Renal pelvis (tissue), 4 donors: ENCODE data around the gene PCCA. TPM values are rescaled to one million over a fixed set of nuclear protein-coding genes. Genes with fewer than 3 reads are reported as not detected.
"Not testable (repeated sequence)": the region's sequence is repeated elsewhere in the genome, so short reads cannot be mapped to it uniquely, and the experiment has no call there.

Experiments
- DNase-seq: peaks from one replicate; pipeline ENCODE4 v3.0.0-alpha.2; 2013
- polyA plus RNA-seq, 3 donors: library from polyadenylated mRNA; unstranded; fragments of 120-200 nt; gene quantifications; one replicate each; pipeline ENCODE4 v1.2.1, GENCODE V29; 2013; ENCODE audit not compliant: insufficient read length in 3 of 3

PCCA gene
- polyA plus RNA-seq, 3 donors, result 49.0 to 53.6 (median 51.0) TPM

DNA sequence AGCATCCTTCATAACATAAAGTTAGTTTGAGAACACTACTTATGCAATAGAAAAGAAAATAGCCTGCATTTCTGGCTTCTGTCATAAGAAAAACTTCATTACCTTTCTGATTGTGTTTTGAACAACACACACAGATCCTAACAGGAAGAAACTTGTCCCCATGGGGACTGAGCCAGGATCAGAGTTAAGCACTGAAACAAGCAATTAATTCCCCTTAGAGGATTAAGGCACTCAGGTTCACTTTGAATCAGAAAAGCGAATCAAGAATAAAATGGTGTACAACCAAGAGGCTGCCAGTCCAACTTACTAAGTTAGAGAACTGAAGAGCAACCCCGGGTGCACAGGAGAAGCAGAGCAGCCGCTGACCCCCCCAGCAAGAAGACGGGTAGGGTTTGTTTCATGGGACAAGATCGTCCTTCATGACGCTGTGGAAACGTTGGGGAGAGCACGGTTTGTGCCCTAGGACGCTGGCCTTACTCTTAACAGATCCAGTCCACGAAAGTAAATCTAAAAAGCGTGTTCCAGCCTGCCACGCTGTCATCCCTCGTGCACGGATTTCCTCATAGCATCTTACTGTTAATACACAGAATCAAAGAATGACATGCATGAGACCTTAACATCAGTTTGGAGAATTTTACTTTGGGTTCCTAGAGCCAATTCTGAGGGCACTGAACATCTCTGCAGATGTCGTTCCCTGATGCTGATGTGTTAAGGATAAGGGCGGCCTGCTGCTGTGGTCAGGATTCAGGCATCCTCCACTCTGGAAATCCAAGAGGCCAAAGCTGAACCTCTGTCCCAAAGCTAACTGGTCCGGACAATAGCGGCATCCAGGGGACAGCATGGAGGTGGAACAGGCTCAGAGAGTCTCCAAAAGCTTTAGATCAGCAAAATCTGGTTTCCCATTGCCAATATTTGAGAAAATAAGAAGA lies 453.3 kb downstream of the PCCA start:
- DNase-seq, result no peak

DNA sequence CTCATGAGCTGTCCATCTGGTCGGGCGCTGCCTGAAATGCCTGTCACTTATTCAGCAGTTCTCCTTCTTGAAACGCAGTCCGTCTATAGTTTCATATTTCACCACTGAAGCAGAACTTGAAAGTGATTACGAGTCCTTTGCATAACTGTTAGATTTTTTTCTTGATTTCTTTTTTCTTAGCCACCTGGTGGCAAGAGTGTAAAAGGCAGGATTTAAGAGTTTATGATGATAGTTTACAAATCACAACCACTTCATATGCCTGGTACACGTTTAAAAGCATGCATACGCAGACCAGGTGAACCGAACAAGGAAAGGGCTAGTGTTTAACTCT lies 453.9 kb downstream of the PCCA start:
- peak; percentile 33 for DNase-seq

- DNase-seq, result peak; percentile 39
Observed at GRCh38 chr13:100543872-100544602, 455.1 kb downstream of the PCCA start.

DNA sequence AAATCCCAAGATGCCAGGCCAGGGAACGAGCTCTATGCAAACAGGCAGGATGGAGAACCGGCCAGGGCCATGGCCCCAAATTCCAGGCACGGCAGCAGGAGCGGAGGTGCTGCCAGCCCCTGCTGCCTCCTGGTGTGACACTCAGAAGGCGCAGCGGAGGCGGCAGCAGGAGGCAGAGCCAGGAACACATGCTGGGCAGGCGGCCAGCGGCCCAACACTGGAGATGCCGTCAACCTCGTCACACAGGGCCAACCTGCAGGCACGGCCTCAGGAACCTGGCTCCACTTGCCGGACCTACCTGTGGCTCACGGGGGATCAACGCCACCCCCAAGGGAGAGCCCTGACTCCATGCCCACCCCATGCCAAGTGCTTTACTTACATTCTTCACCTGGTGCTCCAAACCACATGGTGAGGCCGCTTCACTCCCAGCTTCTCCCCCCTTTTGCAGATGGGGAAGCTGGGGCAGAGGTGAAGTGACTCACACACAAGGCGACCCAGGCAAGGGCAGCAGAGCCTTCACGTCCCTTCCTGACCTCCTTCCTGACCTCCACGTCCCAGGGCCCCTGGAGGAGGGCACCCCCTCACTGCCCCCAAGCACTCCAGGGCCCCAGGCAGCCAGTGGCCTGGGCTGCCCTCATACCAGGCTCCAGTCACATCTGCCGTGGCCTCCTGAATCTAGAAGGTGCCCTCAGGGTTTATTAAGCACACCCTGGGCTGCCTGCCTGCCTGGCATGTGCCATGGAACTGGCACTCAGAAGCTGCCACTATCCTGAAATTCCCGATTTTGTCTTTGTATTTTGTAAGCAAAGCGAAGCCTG lies 456.2 kb downstream of the PCCA start:
- DNase-seq, result no peak

DNA sequence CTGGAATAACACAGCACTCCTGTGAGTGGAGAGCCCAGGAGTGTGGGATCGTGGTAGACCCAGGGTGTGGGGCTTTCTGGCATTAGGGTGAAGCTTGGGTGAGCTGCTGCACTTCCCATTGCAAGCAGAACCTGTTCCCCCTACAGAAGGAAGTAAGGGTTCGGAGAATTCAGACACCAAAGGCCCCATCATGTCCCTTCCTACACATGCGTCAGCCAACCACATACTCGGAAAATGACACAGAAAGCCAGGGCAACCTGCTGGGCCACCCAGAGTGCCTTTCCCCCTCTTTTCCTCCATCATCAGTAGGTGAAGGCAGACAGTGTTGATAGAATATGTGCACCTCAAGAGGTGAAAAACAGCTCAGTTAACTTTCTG lies 456.8 kb downstream of the PCCA start:
- no peak for DNase-seq

DNA sequence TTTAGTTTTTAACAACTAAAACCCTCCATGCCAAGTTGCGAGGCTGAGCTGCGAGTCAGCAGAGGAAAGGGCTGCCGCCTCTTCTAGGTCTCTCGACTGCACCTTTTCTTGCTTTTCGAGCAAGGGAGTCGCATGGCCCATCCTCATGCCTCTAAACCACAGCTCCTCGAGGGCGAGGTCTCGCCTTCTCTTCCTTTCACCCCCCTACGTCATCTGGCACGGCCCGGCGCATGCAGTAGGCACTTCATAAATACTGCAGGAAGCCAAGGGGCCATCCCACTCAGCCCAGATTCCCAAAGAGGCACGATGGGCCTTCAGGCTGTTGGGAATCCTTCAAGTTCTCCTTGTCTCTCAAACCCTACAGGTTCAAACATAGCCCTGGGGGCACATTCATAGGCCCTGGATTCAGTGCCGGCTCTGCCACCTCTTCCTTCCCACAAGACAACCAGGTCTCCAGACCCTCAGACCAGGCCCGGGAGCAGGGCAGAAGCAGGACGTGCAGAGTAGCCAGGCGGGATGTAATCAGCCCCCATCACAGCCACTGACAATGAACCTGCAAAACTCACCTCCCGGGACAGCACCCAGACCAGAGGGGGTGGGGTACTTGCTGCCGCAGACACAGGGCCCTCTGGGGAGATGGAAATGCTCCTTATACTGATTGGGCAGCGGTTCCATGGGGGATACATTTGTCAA lies 458.0 kb downstream of the PCCA start:
- DNase-seq, result no peak

GRCh38 chr13:100547791-100548201 lies 458.9 kb downstream of the PCCA start:
- DNase-seq, result no peak

DNA sequence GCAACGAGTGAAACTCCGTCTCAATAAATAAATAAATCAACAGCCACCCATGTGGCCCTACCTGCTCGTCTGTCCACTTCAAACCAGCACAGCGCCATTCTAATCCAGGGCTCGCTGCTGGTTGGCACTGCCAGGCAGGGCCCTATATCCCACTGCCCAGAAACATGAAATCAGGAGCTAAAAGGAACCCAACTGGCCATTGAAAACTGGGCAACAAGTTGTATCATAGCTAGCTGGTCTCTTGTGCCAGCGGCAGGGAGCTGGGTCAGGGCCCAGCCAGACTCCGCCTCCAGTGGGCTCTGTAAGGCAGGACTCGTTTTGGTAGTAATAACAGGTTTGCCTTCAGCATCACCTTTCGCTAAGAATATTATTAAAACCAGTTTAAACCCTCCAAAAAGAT lies 460.4 kb downstream of the PCCA start:
- no peak for DNase-seq

DNA sequence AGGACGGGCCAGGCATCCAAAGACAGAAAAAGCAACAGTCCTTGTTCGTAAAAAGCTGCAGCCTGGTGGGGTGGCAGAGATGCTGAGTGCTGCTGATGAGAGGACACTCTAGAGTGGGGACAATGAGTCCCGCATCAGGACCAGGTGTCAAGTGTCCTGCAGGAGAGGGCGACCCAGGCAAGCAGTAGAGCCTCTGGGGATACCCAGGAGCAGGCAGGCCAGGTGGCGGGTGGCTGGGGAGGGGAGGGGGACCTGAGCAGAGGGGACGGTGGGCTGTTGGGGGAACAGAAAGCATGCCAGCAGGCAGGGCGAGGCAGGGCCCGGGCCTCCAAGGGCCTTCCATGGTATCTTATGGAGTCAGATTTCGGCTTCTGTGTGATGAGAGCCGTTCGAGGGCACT lies 463.9 kb downstream of the PCCA start:
- no peak for DNase-seq

DNA sequence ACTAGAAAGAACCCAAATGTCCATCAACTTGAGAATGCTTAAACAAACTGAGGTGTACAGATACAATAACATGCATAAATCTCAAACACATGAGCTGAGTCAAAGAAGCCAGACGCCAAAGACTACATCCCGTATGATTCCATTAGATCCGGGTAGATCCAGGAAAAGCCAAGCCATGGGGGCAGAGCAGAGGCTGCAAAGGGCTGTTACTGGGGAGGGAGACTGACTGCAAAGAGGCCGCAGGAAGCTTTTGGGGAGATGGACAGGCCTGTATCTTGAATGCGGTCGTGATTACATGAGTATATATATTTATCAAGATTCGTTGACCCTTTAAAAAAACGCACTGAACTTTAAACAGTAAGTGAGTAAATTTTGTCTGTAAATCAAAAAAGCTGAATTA lies 471.0 kb downstream of the PCCA start:
- DNase-seq, result no peak

DNA sequence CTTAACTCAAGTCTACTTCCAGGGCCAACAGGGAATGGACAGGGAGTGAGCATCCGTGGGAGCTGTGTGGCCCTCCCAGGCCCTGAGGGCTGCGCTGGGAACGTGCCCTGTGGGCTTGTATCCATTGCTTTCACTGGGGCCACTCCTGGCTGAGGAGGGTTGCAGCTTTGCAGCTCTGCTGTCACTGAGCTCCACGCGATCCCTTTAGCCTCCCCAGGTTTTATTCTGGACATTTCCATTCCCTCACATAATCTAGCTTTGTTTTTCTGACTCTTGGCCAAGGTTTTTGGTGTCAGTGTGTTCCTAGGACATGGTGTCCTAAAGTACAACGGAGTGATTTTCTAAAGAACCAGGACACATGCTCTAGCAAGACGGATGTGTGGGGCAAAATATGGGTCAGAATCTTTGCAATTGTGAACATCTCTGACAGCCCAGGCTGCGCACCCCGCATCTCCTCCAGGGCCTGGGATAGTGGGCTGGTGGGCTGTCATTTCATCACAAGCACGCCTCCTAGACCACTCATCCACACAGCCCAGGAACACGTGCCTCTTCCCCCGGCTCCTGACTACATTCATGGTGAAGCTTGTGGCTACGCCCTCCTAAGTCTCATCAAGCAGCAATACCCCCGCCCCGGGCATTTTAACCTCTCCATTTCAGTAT lies 471.7 kb downstream of the PCCA start:
- no peak for DNase-seq

DNA sequence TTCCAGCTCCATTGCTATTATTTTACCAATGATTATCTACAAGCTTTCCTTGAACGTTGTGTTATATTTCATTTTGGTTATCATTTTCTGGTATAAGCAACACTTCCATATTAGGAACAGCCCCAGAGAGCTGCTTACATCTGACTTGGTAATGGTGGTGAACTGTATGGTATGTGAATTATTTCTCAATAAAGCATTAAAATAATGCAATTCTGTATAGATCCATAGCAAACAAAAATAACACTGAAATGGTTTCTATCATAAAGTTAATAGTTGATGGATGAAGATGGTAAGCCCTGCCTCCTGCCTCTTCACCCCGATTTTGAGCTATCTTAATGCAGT lies 472.2 kb downstream of the PCCA start:
- DNase-seq, result no peak

DNA sequence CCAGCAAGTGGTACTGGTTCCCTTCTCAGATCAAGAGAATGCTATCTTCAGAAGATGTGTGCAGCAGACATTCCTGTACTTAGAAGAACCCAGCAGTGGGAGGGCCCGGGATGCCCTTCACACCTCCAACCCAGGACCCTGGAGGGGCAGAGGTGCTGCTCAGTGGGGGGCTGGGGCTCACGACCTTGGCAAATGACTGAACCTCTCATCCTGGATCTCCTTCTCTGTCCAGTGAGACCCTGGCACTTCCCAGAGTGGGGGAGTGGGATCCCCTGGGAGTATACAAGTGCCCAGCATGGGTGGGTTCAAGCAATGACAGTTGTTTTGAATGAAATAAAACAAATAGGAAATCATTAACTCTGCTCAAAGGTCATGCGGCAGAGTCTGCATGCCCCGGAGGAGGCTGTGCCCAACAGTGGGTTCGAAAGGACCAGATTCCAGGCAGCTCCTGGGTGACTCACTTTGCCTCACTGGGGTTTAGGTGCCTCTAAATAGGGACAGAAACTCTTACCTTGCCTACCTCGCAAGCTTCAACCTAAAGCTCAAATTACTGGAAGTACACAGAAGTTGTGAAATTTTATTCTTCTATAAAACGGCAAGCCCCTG lies 472.8 kb downstream of the PCCA start:
- DNase-seq, result no peak

DNA sequence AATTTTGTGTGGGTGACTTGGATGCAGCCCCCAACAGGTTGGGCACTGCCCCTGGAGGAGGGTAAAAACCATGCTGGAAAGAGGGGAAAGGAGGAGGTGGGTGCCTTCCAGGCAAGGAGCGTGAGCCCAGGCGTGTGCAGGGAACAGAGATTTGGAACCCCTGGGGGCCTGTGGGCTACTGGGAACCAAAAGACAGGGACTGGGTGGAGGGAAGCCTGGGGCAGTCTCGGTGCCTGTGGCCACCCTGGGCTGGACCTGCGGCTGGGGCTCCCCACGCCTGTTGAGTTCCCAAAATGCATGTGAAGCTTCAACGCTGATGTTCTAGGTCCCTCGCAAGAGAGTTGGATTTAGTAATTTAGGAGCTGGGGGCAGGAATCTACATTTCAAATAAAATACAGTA lies 474.9 kb downstream of the PCCA start:
- DNase-seq, result no peak

DNA sequence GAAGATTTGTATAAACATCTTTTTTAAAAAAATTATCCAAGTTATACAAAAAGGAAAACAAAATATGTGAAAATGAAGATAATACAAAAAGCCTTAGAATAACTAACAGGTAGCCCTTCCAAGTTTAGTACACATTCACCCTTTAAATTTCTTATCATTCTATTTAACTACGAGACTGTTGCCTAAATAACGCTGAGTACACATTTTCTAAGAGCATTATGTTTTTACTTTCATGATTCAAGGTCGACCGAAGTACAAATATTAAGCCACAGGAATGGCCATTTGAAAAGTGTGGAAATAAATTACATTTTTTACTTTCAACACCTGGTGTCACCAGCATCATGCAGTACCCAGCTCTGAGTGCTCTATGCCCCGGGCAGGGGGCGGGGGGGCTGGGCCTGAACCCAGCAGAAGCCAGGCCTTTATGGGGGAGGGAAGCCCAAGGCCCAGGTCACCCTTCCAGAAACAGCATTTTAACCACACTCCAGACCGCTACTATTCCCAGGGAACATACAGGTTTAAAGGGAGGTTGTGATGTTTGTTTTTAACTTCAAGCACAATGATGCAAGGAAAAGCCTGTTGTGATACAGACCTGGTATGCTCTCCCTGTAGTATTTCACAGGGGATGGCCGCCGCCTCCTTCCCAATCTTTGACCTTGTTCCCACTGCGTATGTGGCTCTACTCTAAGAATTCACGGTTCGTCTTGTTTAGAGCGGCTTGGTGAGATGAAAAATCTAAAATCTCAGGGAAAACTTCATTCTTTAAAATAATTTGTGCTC lies 475.7 kb downstream of the PCCA start:
- no peak for DNase-seq

- no peak for DNase-seq
Observed at GRCh38 chr13:100565286-100565685, 476.4 kb downstream of the PCCA start.

DNA sequence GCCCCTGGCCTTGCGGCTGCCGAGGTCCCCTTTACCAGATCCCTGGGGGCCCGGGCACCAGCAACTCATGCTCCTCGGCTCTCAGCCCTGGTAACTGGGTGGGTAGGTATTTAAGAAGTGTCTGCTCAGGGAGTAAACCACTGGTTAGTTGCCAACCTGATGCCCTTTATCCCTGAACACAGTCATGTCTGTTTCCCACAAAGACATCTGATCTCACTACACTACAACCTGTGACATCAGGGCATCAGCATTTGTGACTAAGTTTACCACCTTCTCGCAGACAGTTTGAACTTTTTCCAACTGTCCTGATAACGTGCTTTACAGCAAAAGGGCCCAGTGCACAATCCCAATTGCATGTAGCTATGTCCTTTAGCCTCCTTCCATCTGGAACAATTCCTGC lies 477.6 kb downstream of the PCCA start:
- DNase-seq, result no peak

GRCh38 chr13:100573121-100573520 lies 484.2 kb downstream of the PCCA start:
- DNase-seq, result peak; percentile 36

DNA sequence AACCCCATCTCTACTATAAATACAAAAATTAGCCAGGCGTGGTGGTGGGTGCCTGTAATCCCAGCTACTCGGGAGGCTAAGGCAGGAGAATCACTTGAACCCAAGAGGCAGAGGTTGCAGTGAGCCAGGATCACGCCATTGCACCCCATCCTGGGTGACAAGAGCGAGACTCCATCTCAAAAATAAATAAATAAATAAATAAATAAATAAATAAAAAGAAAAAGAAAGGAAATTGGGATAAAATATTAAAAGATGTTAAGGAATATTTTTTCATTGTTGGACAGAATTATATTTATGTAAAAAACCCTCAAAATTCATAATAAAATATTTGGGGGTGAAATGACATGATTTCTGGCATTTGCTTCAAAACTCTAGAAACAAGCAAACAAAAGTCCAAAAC lies 488.3 kb downstream of the PCCA start:
- not testable (repeated sequence) for DNase-seq
